ENCODE measurements around the gene MAOA.
"Not testable (repeated sequence)": the region's sequence is repeated elsewhere in the genome, so short reads cannot be mapped to it uniquely, and the experiment has no call there.

MAOA gene

DNA sequence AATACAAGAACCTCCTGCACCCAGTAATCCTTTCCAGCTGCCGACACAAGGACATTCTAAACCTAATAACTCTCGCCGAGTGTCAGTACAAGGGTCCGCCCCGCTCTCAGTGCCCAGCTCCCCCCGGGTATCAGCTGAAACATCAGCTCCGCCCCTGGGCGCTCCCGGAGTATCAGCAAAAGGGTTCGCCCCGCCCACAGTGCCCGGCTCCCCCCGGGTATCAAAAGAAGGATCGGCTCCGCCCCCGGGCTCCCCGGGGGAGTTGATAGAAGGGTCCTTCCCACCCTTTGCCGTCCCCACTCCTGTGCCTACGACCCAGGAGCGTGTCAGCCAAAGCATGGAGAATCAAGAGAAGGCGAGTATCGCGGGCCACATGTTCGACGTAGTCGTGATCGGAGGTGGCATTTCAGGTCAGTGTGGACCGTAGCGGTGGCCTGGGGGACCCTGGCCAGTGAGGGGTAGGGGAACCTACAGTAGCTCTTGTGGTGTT lies at the start of gene MAOA:
Gene MAOA (plus strand): TSS at position 295 of the 490 bp plus-strand sequence. CDS start 43 bp downstream, at position 338.
- no peak for TF ChIP-seq CTCF (IDR thresholded peaks at IDR 0.05; ENCODE audit: borderline replicate concordance, insufficient read depth, low read depth, low read length)
- no peak within 1 kb of the TSS for H3K4me3 ChIP-seq (ENCODE audit: low read depth, low read length)

GRCh38 chrX:43612400-43612799 lies 43.7 kb upstream of the MAOA start:
- H3K4me3 ChIP-seq (ENCODE audit: low read depth, low read length): no peak overlapping the region
- no peak for TF ChIP-seq CTCF (IDR thresholded peaks at IDR 0.05; ENCODE audit: borderline replicate concordance, insufficient read depth, low read depth, low read length)

GRCh38 chrX:43615660-43616059 lies 40.4 kb upstream of the MAOA start:
- H3K4me3 ChIP-seq (ENCODE audit: low read depth, low read length): no peak overlapping the region
- TF ChIP-seq CTCF (IDR thresholded peaks at IDR 0.05; ENCODE audit: borderline replicate concordance, insufficient read depth, low read depth, low read length): no peak

- no peak overlapping the region for H3K4me3 ChIP-seq (ENCODE audit: low read depth, low read length)
- TF ChIP-seq CTCF (IDR thresholded peaks at IDR 0.05; ENCODE audit: borderline replicate concordance, insufficient read depth, low read depth, low read length): no peak
These were observed 37.5 kb upstream of the MAOA start for GRCh38 chrX:43618366-43619205.

GRCh38 chrX:43619861-43620260 lies 36.2 kb upstream of the MAOA start:
- H3K4me3 ChIP-seq (ENCODE audit: low read depth, low read length): not testable (repeated sequence)

- no peak for TF ChIP-seq CTCF (IDR thresholded peaks at IDR 0.05; ENCODE audit: borderline replicate concordance, insufficient read depth, low read depth, low read length)
- no peak overlapping the region for H3K4me3 ChIP-seq (ENCODE audit: low read depth, low read length)
These were observed 29.0 kb upstream of the MAOA start for GRCh38 chrX:43627147-43627546.

- no peak overlapping the region for H3K4me3 ChIP-seq (ENCODE audit: low read depth, low read length)
- no peak for TF ChIP-seq CTCF (IDR thresholded peaks at IDR 0.05; ENCODE audit: borderline replicate concordance, insufficient read depth, low read depth, low read length)
These were observed 28.4 kb upstream of the MAOA start for GRCh38 chrX:43627669-43628068.
